GM18517 (cell line): ENCODE results near the gene ARHGAP22.

Experiments
- ATAC-seq: cut with Tn5 transposase; IDR thresholded peaks from one replicate; pipeline ENCODE4 v1.9.1; 2021; ENCODE audit warnings: mild to moderate bottlenecking, moderate library complexity; ENCODE audit not compliant: unreplicated experiment

Gene ARHGAP22

DNA sequence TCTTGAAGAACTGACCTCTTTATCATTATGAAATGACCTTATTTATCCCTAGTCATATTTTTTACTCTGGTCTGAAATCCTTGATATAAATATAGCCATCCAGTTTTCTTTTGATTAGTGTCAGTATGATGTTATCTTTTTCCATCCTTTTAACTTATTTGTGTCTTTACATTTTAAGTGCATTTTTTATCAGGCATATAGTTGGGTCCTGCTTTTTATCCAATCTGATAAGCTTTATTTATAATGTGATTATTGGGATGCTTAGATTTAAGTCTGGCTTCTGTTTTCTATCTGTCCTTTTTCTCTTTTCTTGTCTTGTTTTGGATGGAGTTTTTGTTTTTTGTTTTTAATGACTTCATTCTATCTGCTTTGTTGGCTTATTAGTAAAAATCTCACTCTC is 119.2 kb downstream of the ARHGAP22 start:
- no peak for ATAC-seq

DNA sequence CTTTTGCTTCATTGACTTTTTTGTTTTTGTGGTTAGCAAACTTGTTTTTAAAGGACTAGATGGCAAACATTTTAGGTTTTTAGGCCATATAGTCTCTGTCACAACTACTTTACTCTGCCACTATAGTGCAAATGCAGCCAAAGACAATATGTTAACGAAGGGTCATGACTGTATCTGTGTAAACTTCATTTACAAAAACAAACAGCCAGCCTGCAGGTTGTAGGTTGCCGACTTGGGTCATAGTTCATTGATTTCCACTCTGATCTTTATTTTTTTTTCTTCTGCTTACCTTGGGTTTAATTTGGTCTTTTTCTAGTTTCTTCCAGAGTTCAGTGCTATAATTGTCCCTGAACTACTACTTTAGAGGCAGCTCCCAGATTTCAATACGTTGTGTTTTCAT is 120.0 kb downstream of the ARHGAP22 start:
- ATAC-seq, result no peak

DNA sequence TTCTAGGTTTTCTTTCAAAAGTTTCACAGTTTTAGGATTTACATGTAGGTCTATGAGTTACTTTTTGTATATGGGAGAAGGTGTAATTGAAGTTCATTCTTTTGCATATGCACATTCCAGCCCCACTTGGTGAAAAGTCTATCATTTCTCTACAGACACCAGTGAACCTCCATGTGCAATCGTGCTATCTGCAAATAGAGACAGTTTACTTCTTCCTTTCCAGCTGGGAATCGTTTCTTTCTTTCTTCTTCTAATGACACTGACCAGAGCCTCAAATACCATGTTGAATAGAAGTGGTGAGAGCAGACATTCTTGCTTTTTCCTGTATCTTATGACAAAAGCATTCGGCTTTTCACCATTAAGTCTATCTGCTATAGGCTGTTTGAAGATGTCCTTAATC is 122.7 kb downstream of the ARHGAP22 start:
- ATAC-seq, result no peak

DNA sequence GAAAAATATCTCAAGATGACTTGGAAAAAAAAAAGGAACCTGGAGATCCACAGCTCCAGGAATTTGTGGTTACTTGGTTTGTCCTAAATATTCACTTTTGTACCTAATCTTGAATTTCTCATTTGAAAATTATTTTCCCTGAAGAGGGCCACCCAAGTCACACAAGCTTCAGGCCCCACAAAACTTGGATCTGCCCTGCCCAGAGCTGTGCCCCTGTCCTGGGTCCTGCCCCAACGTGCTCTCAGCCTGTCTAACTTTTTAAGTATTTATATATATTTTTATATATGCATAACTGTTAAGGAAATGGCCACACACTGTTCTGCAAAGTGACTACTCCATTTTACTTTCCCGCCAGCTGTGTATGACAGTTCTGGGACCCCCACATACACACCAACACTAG is 123.5 kb downstream of the ARHGAP22 start:
- no peak for ATAC-seq

DNA sequence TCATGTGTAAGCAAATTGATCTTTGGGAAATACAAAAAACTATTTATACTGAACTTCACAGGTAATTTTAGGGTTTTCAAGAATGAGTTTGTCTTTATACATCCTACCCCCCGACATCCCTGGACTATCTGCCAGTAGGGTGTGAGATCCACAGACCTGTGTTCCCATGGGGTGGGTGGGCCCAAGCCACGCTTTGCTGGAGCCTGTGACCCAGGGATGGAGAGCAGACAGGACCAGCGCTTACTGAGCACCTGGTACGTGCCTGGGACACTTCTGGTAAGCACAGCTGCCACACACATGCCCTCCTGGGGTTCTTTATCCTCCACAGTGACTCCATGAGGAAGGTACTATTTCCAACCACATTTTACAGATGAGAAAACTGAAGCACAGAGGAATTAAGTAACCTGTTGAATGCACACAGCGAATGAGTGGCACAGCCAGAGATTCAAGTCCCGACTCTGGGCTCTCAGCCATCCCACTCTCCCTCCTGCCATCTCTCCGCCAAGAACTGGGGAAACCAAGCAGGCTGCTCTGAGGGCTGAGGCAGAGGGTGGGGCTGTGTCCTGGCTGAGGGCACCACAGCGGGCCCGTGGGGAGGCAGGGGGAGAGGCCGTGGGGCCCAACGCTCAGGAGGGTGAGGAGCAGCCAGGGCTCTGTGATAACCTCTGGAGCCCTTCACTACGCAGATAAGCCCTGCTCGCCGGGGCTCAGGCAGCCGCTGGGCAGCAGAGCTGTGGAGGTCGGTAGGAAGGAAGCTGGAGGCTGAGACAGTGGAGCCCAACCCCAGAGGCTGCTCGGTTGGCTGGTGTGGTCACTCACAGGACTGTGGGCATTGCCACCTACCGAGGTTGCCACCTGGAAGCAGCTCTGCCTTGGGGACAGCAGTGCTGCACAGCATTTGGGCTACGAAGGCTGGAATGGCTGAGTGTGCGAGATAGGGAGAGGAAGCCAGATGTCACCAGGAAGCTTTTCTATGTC is 124.2 kb downstream of the ARHGAP22 start:
- ATAC-seq, result no peak

DNA sequence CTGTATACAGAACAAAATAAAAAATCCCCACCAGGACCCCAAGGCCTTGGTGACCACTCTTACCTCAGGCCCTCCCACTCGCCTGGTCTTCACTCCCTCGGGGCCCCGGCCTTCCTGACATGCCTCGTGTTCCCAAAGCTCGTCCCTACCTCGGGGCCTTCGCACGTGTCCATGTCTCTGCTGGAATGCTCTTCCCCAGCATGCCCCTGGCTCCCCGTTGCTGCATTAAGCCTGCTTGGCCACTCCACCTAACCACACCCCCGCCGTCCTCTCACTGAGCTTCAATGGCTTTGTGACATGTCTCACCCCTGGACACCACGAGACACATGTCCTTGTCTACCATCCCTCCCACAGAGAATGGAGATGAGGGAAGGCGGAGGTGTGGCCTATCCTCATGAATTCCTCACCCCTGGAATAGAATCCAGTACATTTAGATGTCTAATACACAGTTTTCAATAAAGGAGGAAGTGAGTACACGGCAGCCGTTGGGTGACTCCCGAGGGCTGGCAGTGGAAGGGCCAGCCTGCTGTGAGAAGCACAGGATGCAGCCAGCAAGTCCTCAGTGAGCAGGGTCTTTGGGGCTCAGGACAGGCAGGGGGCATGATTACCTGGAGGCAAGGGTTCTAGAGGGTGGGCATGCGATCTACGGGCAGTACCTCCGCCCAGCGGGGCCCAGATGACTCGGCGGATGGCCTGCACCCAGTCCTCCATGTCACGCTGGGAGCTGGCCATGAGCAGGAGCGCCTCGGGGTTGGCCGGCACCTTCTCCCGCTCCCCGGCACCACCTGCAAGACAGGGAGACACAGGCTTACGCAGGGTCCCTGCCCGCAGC is 125.7 kb downstream of the ARHGAP22 start:
- ATAC-seq, result no peak

DNA sequence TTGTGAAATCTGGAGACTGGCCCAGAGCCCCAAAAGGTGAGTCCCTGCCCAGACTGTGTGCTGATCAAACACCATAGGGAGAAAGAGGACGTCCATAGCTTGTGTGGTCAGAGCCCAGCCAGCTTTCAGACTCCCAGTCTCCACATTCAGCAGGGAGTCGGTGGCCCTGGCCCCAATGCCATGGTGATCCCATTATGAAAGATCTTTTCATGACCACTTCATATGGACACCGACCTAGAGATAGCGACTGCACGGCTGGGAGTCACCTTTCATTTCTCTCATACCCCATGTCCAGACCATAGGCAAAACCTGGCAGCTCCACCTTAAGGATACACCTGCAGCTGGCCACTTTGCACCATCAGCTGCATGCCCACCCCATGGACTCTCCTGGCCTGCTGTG is 126.4 kb downstream of the ARHGAP22 start:
- ATAC-seq, result no peak

DNA sequence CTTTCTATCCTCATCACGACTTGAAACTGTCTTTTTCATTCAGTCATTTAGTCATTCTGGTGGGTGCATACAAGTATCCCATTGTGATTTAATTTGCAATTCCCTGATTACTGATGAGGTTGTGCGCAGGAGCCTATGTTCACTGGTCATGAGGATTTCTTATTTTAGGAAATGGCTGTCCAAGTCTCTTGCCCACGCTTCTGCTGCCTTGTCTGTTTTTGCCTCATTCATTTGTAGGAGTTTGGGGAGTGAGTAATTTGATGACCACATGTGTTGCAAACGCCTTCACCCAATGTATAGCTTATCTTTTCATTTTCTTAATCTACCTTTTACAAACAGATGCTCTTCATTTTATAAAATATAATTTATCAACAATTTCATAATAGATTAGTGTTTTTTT is 127.3 kb downstream of the ARHGAP22 start:
- ATAC-seq, result no peak

DNA sequence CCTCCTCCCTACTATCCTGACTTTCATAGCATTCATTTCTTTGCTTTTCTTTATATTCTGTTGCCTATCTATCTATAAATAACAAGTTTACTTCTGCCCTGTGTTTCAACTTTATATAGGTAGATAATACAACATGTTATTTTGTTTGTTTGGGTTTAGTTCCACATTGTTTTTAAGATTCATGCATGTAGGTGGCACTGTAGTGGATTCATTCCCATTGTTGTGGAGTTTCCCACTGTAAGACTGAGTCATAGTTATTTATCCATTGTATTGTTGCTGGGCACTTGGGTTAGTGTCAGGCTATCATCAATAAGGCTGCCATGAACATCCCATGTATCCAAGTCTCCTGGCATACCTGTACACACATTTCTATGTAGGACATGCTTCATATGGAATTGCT is 127.7 kb downstream of the ARHGAP22 start:
- no peak for ATAC-seq

DNA sequence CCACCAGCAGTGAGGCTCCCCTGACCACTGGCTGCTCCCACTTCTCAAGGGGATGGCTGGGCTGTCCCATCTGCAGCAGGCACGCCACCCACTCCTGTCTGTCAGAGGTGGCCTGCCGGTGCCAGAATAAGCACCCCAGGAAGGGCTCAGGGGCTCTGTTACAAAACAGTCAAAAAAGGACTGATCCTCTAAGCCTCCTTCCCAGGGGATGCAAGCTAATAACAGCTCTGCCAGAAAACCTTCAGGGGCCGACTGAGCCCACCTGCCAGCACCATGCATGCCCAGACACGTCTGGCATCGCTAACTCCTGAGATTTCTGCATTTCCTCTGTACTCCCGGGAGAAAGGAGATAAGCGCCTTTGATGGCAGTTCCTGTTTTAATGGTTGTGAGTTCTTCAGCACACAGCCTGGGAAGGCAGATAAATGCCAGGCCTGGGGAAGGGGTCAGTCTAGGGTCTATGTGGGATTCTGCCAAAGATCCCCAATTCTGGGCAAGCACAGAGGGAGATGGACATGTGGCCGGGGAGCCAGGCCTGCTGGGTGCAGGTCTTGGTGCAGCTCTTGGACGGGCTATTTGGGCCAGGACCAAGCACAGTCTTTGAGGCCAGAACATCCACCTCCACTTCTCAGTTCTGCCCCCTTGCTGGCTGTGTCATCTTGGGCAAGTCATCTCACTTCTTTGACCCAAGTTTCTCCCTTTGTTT is 128.4 kb downstream of the ARHGAP22 start:
- no peak for ATAC-seq

DNA sequence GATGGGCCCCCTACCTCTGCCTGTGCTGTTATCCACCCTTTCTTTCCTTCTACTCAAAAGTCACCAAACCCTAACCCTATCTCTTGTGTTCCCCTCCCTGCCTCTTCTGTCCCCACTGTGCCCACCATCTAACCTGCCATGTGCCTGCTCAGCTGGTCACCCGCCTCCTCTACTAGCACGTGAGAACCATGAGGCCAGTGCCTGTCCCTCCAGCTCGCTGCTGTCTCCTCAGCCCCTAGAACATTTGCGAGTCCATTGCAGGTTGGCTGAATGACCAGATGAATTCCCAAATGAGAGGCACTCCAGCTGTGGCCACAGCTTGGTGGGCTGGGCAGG is 129.0 kb downstream of the ARHGAP22 start:
- ATAC-seq, result no peak

DNA sequence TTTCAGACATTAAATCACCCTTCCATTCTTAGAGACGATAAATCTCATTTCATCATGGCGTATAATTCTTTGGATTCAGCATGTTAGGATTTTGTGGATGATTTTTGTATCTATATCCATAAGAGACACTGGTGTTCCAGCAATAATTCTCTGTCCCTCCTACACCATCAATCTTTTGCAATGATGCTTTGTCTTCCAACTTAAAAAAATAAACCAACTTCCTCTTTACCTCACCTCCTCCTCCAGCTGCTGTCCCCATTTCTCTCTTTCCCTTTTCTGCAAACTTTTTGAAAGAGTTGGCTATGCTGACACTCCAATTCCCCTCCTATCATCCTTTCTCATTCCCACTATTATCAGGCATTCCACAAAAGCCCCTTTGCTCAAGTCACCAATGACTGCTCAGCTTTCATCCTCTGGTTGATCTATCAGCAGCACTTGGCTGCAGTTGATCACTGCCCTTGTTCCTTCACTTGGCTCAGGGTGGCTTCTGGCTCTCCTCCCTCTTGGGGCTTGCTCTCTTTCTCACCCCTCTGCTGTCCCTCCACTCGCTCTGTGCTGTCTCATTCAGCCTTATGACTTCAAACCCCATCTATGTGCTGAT is 130.0 kb downstream of the ARHGAP22 start:
- no peak for ATAC-seq

DNA sequence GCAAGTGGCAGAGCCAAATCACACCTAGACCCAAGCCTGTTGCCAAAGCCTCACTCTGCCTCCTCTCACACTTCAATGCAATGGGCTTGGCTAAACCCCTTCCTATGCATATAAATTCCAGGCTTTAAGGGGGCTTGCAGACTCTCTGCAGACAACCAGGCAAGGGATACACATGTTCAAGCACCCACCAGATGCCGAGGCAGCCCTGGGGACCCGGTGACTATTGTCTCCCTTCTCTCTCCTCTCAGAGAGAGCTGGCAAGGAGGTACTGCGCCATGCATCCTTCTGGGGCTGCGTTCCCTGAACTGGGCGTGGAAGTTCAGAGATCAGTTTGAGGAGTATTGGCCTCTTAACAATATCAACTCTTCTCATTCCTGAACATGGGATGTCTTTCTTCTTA is 131.2 kb downstream of the ARHGAP22 start:
- ATAC-seq, result no peak

DNA sequence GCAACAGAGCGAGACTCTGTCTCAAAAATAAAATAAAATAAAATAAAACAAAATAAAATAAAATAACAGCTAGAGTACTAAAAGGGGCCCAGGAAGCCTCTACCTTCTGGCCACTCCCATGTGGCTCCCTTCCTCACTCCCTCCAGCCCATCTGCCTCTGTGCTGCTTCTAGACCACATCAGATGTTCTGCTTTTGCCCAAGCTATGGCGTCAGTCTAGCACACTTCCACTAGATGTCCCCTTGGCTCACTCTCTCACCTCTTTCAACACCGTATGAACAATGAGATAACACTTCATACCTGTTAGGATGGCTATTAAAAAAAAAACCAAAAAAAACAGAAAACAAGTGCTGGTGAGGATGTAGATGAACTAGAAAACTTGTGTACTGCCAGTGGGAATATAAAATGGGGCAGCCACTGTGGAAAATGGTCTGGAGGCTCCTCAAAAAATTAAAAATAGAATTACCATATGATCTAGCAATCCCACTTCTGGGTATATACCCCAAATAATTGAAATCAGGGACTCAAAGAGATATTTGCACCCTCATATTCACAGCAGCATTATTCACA is 132.3 kb downstream of the ARHGAP22 start:
- ATAC-seq, result no peak

DNA sequence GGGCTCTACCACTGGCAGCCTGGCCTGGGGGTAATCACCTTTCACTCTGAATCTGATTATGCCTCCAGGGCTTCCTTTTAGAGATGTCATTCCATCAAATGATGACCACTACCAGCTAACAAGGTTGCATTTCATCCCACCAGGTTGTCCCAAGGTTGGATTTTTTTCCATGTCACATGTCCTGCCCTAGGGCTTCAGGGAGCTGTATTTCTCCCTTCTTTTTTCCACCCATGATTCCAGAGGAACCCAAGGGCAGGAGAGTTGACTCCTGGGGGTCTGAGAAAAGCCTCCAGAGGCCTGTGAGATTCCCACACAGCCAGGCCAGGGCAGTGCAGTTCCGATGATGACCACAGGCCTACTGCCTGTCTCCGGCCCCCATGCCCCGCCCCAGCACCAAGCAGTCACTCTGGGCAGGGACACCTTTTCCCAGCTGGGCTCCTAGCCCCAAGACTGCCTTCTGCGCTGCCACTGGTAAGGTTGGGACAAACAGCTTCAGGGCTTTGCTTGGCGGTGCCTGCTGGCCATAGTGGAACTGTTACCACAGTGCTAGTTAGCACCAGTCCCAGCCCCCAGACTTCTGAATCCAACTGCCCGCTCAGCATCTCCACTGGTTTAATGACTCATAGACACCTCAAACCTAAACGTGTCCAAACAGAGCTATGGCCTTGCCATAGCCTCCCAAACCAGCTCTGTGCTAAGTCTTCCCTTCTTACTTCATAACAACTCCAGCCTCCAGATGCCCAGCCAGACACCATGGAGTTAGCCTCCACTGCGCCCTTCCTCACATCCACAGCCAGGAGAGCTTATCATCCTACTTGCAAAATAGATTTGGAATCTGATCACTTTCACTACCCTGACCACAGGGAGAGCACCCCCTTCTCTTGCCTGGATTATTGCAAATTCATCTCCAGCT is 133.7 kb downstream of the ARHGAP22 start:
- ATAC-seq, result no peak

DNA sequence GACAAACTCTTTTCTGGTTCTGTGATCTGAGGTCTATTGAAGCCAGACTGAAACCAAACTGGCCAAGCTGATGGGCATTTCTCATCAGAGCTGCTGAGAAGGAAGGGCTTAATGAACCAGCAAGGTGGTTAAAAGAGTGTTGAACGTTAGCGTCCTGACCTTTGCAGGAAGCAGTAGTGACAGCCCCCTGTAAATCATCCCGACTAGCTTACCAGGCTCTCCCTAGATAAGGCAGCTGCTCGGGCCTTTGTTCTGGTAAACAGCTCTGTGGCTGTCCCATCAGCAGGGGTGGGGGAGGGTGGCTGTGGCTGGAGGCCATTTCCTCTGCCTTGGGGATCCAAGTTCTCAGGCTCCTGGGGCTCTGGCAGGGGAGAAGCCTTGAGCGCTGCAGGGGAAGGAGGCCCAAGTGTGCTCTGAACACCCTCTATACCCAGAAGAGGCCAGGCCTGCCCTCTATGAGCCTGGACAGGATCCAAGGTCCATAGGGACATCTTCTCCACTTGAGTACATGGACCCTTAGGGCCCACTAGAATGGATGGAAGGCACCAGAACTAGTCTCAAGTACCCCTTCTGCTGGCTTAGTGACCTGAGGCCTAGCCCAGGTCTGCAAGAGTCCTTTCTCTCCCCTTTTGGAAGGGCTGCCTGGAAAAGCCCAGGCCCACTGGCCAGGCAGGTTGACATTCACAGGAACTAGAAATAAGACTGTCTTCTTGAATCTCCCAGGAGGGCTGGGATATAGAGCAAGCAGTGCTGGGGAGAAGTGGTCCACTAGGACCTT is 134.6 kb downstream of the ARHGAP22 start:
- ATAC-seq, result no peak

DNA sequence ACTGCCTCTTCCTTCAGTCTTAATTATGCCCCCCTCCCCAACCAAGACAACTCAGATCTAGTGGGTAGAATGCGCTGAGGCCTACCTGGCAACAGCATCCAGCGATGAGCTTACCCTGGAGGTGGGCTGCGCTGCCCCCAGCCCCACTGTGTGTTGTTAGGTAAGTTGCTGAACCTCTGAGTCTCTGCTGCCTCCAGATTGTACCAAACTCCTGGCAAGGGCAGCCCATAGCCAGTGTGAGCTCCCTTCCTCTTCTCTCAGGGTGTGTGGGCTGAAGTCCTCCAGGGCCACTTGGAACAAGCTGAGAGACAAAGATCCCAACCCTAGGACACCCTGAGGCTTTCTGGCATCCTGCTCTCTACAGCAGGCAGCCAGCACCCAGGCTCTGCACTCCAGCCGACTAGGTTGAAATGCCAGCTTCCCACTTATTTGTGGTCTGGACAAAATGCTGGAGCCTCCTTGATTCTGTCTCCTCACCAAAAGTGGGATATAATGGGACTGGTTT is 135.3 kb downstream of the ARHGAP22 start:
- ATAC-seq, result no peak

DNA sequence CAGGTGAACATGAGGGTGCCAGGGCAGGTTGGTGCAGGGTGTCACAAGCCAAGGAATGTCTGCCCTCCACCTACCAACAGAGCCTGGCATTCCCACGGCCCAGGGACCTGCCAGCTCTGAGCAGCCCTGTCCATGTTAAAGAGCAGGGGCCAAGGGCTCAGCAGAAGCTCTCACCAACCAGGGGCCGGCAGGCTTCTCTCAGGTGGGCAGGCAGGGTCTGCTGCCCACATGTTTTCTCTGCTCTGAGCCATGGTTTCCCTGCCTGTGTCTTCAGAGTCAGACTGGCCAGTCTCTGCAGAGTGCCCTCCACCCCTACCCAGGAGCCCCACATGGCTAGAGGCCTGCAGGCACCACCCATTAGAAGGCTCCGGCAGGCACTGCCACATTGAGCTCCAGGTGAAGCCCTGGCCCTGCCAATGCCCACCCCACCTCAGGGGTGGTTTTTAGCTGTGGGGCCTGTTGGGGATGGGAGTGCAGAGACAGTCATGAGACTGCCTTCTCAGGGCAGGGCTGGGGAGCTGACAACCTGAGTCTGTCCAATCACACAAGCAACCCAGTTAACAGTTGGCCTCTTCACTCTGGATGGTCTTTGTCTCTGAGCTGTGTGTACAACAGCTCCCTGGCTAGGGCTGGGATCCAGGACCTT is 135.9 kb downstream of the ARHGAP22 start:
- ATAC-seq, result no peak
